Esophagus (tissue), 2 donors: ENCODE data around the gene ARIH2. TPM values are rescaled to one million over a fixed set of nuclear protein-coding genes. Genes with fewer than 3 reads are reported as not detected.
A peak's percentile ranks its signal among the peaks of the same experiment; 100 is the strongest.

Experiments used
- H3K27ac ChIP-seq, 2 donors: one replicate each; pipeline ENCODE4 v1.5.1; 2013; ENCODE audit warnings: low read depth in 2 of 2, mild to moderate bottlenecking in 2 of 2, inconsistent platforms in 1 of 2, low read length in 1 of 2, moderate library complexity in 1 of 2
- H3K27me3 ChIP-seq, 2 donors: one replicate each; pipeline ENCODE4 v1.6.1; 2013; ENCODE audit warnings: low read length in 2 of 2, control low read depth in 1 of 2, mild to moderate bottlenecking in 1 of 2; ENCODE audit not compliant: insufficient read depth in 2 of 2, control insufficient read depth in 1 of 2
- H3K36me3 ChIP-seq, 2 donors: one replicate each; pipeline ENCODE4 v1.6.1; 2013; ENCODE audit warnings: low read length in 1 of 2; ENCODE audit not compliant: control insufficient read depth in 2 of 2, insufficient read depth in 2 of 2
- H3K4me1 ChIP-seq, 2 donors: one replicate each; pipeline ENCODE4 v1.6.1; 2013; ENCODE audit warnings: low read length in 1 of 2; ENCODE audit not compliant: control insufficient read depth in 2 of 2, insufficient read depth in 2 of 2
- H3K4me3 ChIP-seq, 2 donors: one replicate each; pipeline ENCODE4 v1.5.1; 2013; ENCODE audit warnings: low read length in 2 of 2, mild to moderate bottlenecking in 2 of 2, low read depth in 1 of 2, moderate library complexity in 1 of 2
- H3K9me3 ChIP-seq, 2 donors: one replicate each; pipeline ENCODE4 v1.6.1; 2013; ENCODE audit warnings: mild to moderate bottlenecking in 2 of 2, low read depth in 1 of 2, low read length in 1 of 2, moderate library complexity in 1 of 2; ENCODE audit not compliant: control insufficient read depth in 2 of 2, insufficient read depth in 1 of 2
- WGBS, 2 donors: extraction: QIAGEN DNeasy Blood & Tissue Kit; methylation state at CpG; one replicate each; pipeline ENCODE4 v1.1.7; 2013; 5-methylcytosine and 5-hydroxymethylcytosine counted together
- polyA plus RNA-seq, 2 donors: library from polyadenylated mRNA; stranded (reverse); fragments of 200-250 nt; gene quantifications; one replicate each; pipeline ENCODE4 v1.2.3, GENCODE V29; 2013
- donor health status: healthy with polysubstance abuse.
- donor health status: Bipolar disorder and iron deficiency.

The ARIH2 gene
- polyA plus RNA-seq, 2 donors = 32.8 to 36.5 TPM

GRCh38 chr3:48996640-48997039 lies 78.0 kb downstream of the ARIH2 start:
- Histone ChIP-seq H3K4me3 (no peak overlapping the region), H3K36me3 (peaks cover 0 to 6% of the 10 kb centered on the region in 2 donors), H3K27me3 (no peaks in the 10 kb centered on the region), H3K27ac (no peak overlapping the region), H3K9me3 (no peaks in the 10 kb centered on the region), H3K4me1 (peaks cover 0 to 2% of the 10 kb centered on the region in 2 donors)
- 90 to 93% methylated on average over 8 of the region's 8 CpGs for WGBS, 2 donors

- no peaks in the 10 kb centered on the region for H3K9me3 ChIP-seq
Observed at GRCh38 chr3:48997102-48997635, 78.5 kb downstream of the ARIH2 start.

GRCh38 chr3:48997714-48998637 lies 79.3 kb downstream of the ARIH2 start:
- 79 to 81% methylated on average over 20 of the region's 20 CpGs for WGBS, 2 donors
- peaks cover 0 to 6% of the 10 kb centered on the region in 2 donors for H3K36me3 ChIP-seq
- no peak overlapping the region for H3K4me3 ChIP-seq
- H3K27me3 ChIP-seq = no peaks in the 10 kb centered on the region
- no peaks in the 10 kb centered on the region for H3K9me3 ChIP-seq
- H3K4me1 ChIP-seq = no peaks in the 10 kb centered on the region
- no peak overlapping the region for H3K27ac ChIP-seq

More at GRCh38 chr3:48997102-48997635, 78.5 kb downstream of the ARIH2 start:
- no peaks in the 10 kb centered on the region for H3K4me1 ChIP-seq
- H3K4me3 ChIP-seq = no peak overlapping the region
- H3K36me3 ChIP-seq = peaks cover 0 to 6% of the 10 kb centered on the region in 2 donors
- no peak overlapping the region for H3K27ac ChIP-seq
- H3K27me3 ChIP-seq = no peaks in the 10 kb centered on the region
- WGBS, 2 donors = 84 to 86% methylated on average over 8 of the region's 8 CpGs

- Histone ChIP-seq H3K36me3 (peaks cover 0 to 6% of the 10 kb centered on the region in 2 donors), H3K4me3 (no peak overlapping the region), H3K4me1 (no peaks in the 10 kb centered on the region), H3K27me3 (no peaks in the 10 kb centered on the region), H3K9me3 (no peaks in the 10 kb centered on the region), H3K27ac (no peak overlapping the region)
- 85% methylated on average over 8 of the region's 8 CpGs for WGBS, 2 donors
Observed at GRCh38 chr3:48999085-48999858, 80.6 kb downstream of the ARIH2 start.

- no peaks in the 10 kb centered on the region for H3K27me3 ChIP-seq
- 85 to 86% methylated on average over 6 of the region's 6 CpGs for WGBS, 2 donors
- H3K4me1 ChIP-seq = peaks cover 0 to 3% of the 10 kb centered on the region in 2 donors
- H3K27ac ChIP-seq = no peak overlapping the region
- H3K4me3 ChIP-seq = no peak overlapping the region
- no peaks in the 10 kb centered on the region for H3K9me3 ChIP-seq
- peaks cover 0 to 4% of the 10 kb centered on the region in 2 donors for H3K36me3 ChIP-seq
Observed at GRCh38 chr3:49001155-49001554, 82.5 kb downstream of the ARIH2 start.

GRCh38 chr3:49004352-49005302 lies 86.0 kb downstream of the ARIH2 start:
- H3K27ac ChIP-seq = peak overlapping the region in 1 of 2 donors; percentile 6

GRCh38 chr3:49005303-49005680 lies 86.7 kb downstream of the ARIH2 start:
- WGBS, 2 donors = 95 to 96% methylated on average over 3 of the region's 3 CpGs
- peaks cover 0 to 15% of the 10 kb centered on the region in 2 donors for H3K4me1 ChIP-seq
- peak overlapping the region in 1 of 2 donors; percentile 6 for H3K27ac ChIP-seq
- no peaks in the 10 kb centered on the region for H3K36me3 ChIP-seq
- H3K4me3 ChIP-seq = no peak overlapping the region
- H3K27me3 ChIP-seq = no peaks in the 10 kb centered on the region
- H3K9me3 ChIP-seq = no peaks in the 10 kb centered on the region

More at GRCh38 chr3:49004352-49005302, 86.0 kb downstream of the ARIH2 start:
- 84% methylated on average over 16 of the region's 16 CpGs for whole genome bisulfite sequencing, 2 donors
- Histone ChIP-seq H3K36me3 (no peaks in the 10 kb centered on the region), H3K27me3 (no peaks in the 10 kb centered on the region), H3K9me3 (no peaks in the 10 kb centered on the region), H3K4me1 (peaks cover 0 to 15% of the 10 kb centered on the region in 2 donors), H3K4me3 (no peak overlapping the region)

GRCh38 chr3:49005998-49006397 lies 87.4 kb downstream of the ARIH2 start:
- Histone ChIP-seq H3K4me1 (peaks cover 0 to 15% of the 10 kb centered on the region in 2 donors), H3K4me3 (no peak overlapping the region), H3K36me3 (no peaks in the 10 kb centered on the region), H3K27me3 (no peaks in the 10 kb centered on the region), H3K9me3 (no peaks in the 10 kb centered on the region), H3K27ac (peak overlapping the region in 1 of 2 donors; percentile 99)
- WGBS, 2 donors = 93 to 94% methylated on average over 5 of the region's 5 CpGs
